Mesodermal cell (in vitro differentiated cells): ENCODE results near the gene EPHA6. TPM values are rescaled to one million over a fixed set of nuclear protein-coding genes. Genes with fewer than 3 reads are reported as not detected.

Source experiments
- H3K27ac ChIP-seq: 2 replicates; pipeline ENCODE4 v1.7.0; 2013; ENCODE audit warnings: mild to moderate bottlenecking, low read depth, low read length, moderate library complexity; ENCODE audit not compliant: severe bottlenecking
- H3K36me3 ChIP-seq: 2 replicates; pipeline ENCODE4 v1.7.1; 2013; ENCODE audit warnings: mild to moderate bottlenecking, low read length, moderate library complexity; ENCODE audit not compliant: control insufficient read depth, insufficient read depth
- H3K4me1 ChIP-seq: one replicate; pipeline ENCODE4 v1.7.1; 2013; ENCODE audit warnings: mild to moderate bottlenecking, low read length; ENCODE audit not compliant: insufficient read depth, control insufficient read depth, poor library complexity, severe bottlenecking
- H3K4me3 ChIP-seq: 2 replicates; pipeline ENCODE4 v1.7.0; 2013; ENCODE audit warnings: low read length, control low read depth, mild to moderate bottlenecking; ENCODE audit not compliant: insufficient read depth, poor library complexity, severe bottlenecking; ENCODE audit errors: extremely low read depth
- H3K9me3 ChIP-seq: 2 replicates; pipeline ENCODE4 v1.7.1; 2013; ENCODE audit warnings: mild to moderate bottlenecking, low read length, moderate library complexity; ENCODE audit not compliant: control insufficient read depth
- WGBS, 2 experiments: methylation state at CpG; one replicate each; pipeline ENCODE4 v1.1.5; 2013; ENCODE audit warnings: missing lambda C conversion rate in 2 of 2; ENCODE audit not compliant: insufficient coverage in 2 of 2; 5-methylcytosine and 5-hydroxymethylcytosine counted together
- polyA plus RNA-seq, 2 experiments: library from polyadenylated mRNA; stranded (reverse); fragments of 50-300 nt; gene quantifications; one replicate each; pipeline ENCODE4 v1.2.3, GENCODE V29; 2013

Gene EPHA6
- 0.70 TPM for polyA plus RNA-seq (2013, experiment 1 of 2)
- 0.76 TPM for polyA plus RNA-seq (2013, experiment 2 of 2)

- Histone ChIP-seq H3K4me3 (peak within 1 kb of the TSS; percentile 54), H3K9me3 (no peaks in the 10 kb centered on the region), H3K36me3 (no peaks in the 10 kb centered on the region), H3K4me1 (no peaks in the 10 kb centered on the region), H3K27ac (no peak within 1 kb of the TSS)
- WGBS, 2 experiments: 0% methylated on average over 40 to 47 of the region's 83 CpGs
Measured at GRCh38 chr3:96813820-96814650, at the start of gene EPHA6. EPHA6 (plus strand) TSS chr3:96814594.

GRCh38 chr3:96776818-96777217 is 37.6 kb upstream of the EPHA6 start:
- 95 to 99% methylated on average over 16 to 40 of the region's 43 CpGs for WGBS, 2 experiments
- Histone ChIP-seq H3K36me3 (no peaks in the 10 kb centered on the region), H3K4me1 (no peaks in the 10 kb centered on the region), H3K27ac (no peak overlapping the region), H3K4me3 (no peak overlapping the region), H3K9me3 (peaks cover 2% of the 10 kb centered on the region)

GRCh38 chr3:96779810-96780209 is 34.6 kb upstream of the EPHA6 start:
- Histone ChIP-seq H3K36me3 (no peaks in the 10 kb centered on the region), H3K4me1 (no peaks in the 10 kb centered on the region), H3K9me3 (peaks cover 2% of the 10 kb centered on the region), H3K27ac (no peak overlapping the region), H3K4me3 (no peak overlapping the region)
- 91 to 95% methylated on average over 5 of the region's 6 CpGs for WGBS, 2 experiments

GRCh38 chr3:96796101-96796500 is 18.3 kb upstream of the EPHA6 start:
- H3K4me3 ChIP-seq: no peak overlapping the region
- no peaks in the 10 kb centered on the region for H3K9me3 ChIP-seq
- WGBS, 2 experiments: 76 to 92% methylated on average over 4 to 5 of the region's 5 CpGs
- no peaks in the 10 kb centered on the region for H3K4me1 ChIP-seq
- no peaks in the 10 kb centered on the region for H3K36me3 ChIP-seq
- no peak overlapping the region for H3K27ac ChIP-seq

- WGBS, 2 experiments: 67 to 75% methylated on average over 1 of the region's 1 CpG
Measured at GRCh38 chr3:96803870-96804269, 10.5 kb upstream of the EPHA6 start.

GRCh38 chr3:96806341-96806740 is 8.1 kb upstream of the EPHA6 start:
- Histone ChIP-seq H3K9me3 (no peaks in the 10 kb centered on the region), H3K36me3 (no peaks in the 10 kb centered on the region), H3K4me3 (no peak overlapping the region), H3K27ac (no peak overlapping the region), H3K4me1 (no peaks in the 10 kb centered on the region)
- WGBS, 2 experiments: 88% methylated on average over 1 of the region's 1 CpG; no CpG with 5 or more reads in 1 of the 2 experiments

More at GRCh38 chr3:96803870-96804269, 10.5 kb upstream of the EPHA6 start:
- H3K36me3 ChIP-seq: no peaks in the 10 kb centered on the region
- H3K4me3 ChIP-seq: no peak overlapping the region
- H3K9me3 ChIP-seq: no peaks in the 10 kb centered on the region
- no peaks in the 10 kb centered on the region for H3K4me1 ChIP-seq
- H3K27ac ChIP-seq: no peak overlapping the region

- Histone ChIP-seq H3K9me3 (no peaks in the 10 kb centered on the region), H3K36me3 (no peaks in the 10 kb centered on the region), H3K4me3 (peak overlapping the region; percentile 54), H3K4me1 (no peaks in the 10 kb centered on the region), H3K27ac (no peak overlapping the region)
- 0 to 1% methylated on average over 53 to 66 of the region's 79 CpGs for WGBS, 2 experiments
Measured at GRCh38 chr3:96813134-96813819, 1.1 kb upstream of the EPHA6 start.

- 15 to 20% methylated on average over 25 to 28 of the region's 50 CpGs for WGBS, 2 experiments
- H3K9me3 ChIP-seq: no peaks in the 10 kb centered on the region
- no peaks in the 10 kb centered on the region for H3K4me1 ChIP-seq
- peak overlapping the region; percentile 54 for H3K4me3 ChIP-seq
- no peak overlapping the region for H3K27ac ChIP-seq
- no peaks in the 10 kb centered on the region for H3K36me3 ChIP-seq
Measured at GRCh38 chr3:96814651-96815567, 515 bp downstream of the EPHA6 start.

- H3K4me1 ChIP-seq: no peaks in the 10 kb centered on the region
- WGBS, 2 experiments: 67 to 92% methylated on average over 1 to 2 of the region's 2 CpGs
- no peak overlapping the region for H3K4me3 ChIP-seq
- no peaks in the 10 kb centered on the region for H3K36me3 ChIP-seq
- no peaks in the 10 kb centered on the region for H3K9me3 ChIP-seq
- no peak overlapping the region for H3K27ac ChIP-seq
Measured at GRCh38 chr3:96831175-96831574, 16.8 kb downstream of the EPHA6 start.

GRCh38 chr3:96833301-96833700 is 18.9 kb downstream of the EPHA6 start:
- no peaks in the 10 kb centered on the region for H3K36me3 ChIP-seq
- no peaks in the 10 kb centered on the region for H3K9me3 ChIP-seq
- H3K4me3 ChIP-seq: no peak overlapping the region
- no peaks in the 10 kb centered on the region for H3K4me1 ChIP-seq
- H3K27ac ChIP-seq: no peak overlapping the region
